ENCODE data around the gene FNDC5.

- no peak for TF ChIP-seq EZH2phosphoT487 (conservative IDR thresholded peaks at IDR 0.05; ENCODE audit: low read length)
- TF ChIP-seq, protein P1, sequence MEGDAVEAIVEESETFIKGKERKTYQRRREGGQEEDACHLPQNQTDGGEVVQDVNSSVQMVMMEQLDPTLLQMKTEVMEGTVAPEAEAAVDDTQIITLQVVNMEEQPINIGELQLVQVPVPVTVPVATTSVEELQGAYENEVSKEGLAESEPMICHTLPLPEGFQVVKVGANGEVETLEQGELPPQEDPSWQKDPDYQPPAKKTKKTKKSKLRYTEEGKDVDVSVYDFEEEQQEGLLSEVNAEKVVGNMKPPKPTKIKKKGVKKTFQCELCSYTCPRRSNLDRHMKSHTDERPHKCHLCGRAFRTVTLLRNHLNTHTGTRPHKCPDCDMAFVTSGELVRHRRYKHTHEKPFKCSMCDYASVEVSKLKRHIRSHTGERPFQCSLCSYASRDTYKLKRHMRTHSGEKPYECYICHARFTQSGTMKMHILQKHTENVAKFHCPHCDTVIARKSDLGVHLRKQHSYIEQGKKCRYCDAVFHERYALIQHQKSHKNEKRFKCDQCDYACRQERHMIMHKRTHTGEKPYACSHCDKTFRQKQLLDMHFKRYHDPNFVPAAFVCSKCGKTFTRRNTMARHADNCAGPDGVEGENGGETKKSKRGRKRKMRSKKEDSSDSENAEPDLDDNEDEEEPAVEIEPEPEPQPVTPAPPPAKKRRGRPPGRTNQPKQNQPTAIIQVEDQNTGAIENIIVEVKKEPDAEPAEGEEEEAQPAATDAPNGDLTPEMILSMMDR (IDR thresholded peaks at IDR 0.05; ENCODE audit: insufficient read depth, low read length, poor library complexity, severe bottlenecking): no peak
Measured at GRCh38 chr1:32867671-32868070, 3.0 kb downstream of the FNDC5 start.

All from SU-DHL-6 (cell line).